Measurements from ENCODE around the gene NKD1. TPM values are rescaled to one million over a fixed set of nuclear protein-coding genes. Genes with fewer than 3 reads are reported as not detected.

Gene NKD1
- total RNA-seq, 2 experiments from 2014 or later: 0.04 to 0.06 TPM

GRCh38 chr16:50526249-50526648, 21.9 kb upstream of the NKD1 start:
- Histone ChIP-seq H2AFZ (ENCODE audit: low read length) (no peak overlapping the region), H3K4me3 (ENCODE audit: low read depth, low read length, poor library complexity, severe bottlenecking) (no peak overlapping the region), H3K9me2 (ENCODE audit: insufficient read depth, low read length) (no peaks in the 10 kb centered on the region), H3K36me3 (ENCODE audit: insufficient read depth, low read length) (no peaks in the 10 kb centered on the region), H3K4me1 (ENCODE audit: insufficient read depth, low read length, poor library complexity, severe bottlenecking) (no peaks in the 10 kb centered on the region), H3K27ac (ENCODE audit: low read depth, low read length, poor library complexity, severe bottlenecking) (no peak overlapping the region), H3K79me2 (ENCODE audit: insufficient read depth, low read depth, low read length) (no peaks in the 10 kb centered on the region), H3K4me2 (ENCODE audit: low read length) (no peak overlapping the region), H3K9me3 (ENCODE audit: low read length) (no peaks in the 10 kb centered on the region), H4K20me1 (ENCODE audit: insufficient read depth, low read length) (no peaks in the 10 kb centered on the region)
- intact Hi-C loops (cut with micrococcal nuclease; ENCODE audit: unreplicated experiment): no loop called here
- no TSS peak for BruUV-seq (replicated peaks)
- DNase-seq (ENCODE audit: low spot score): no peak
- ChIA-PET CTCF (ENCODE audit: unreplicated experiment) (no interaction called here), POLR2A (no interaction called here)
- TF ChIP-seq EZH2phosphoT487 (IDR thresholded peaks at IDR 0.05; ENCODE audit: borderline replicate concordance, low read depth, low read length): no peak
- no peak for TF ChIP-seq CTCF (conservative IDR thresholded peaks at IDR 0.05; ENCODE audit: low read length)

- CTCF ChIA-PET (ENCODE audit: unreplicated experiment): no interaction called here
Measured at GRCh38 chr16:50526796-50527195, 21.4 kb upstream of the NKD1 start.

GRCh38 chr16:50528820-50529219, 19.4 kb upstream of the NKD1 start:
- Histone ChIP-seq H3K9me3 (ENCODE audit: low read length) (no peaks in the 10 kb centered on the region), H3K4me1 (ENCODE audit: insufficient read depth, low read length, poor library complexity, severe bottlenecking) (no peaks in the 10 kb centered on the region), H3K36me3 (ENCODE audit: insufficient read depth, low read length) (no peaks in the 10 kb centered on the region), H3K9me2 (ENCODE audit: insufficient read depth, low read length) (no peaks in the 10 kb centered on the region), H3K4me3 (ENCODE audit: low read depth, low read length, poor library complexity, severe bottlenecking) (no peak overlapping the region), H4K20me1 (ENCODE audit: insufficient read depth, low read length) (no peaks in the 10 kb centered on the region), H3K27ac (ENCODE audit: low read depth, low read length, poor library complexity, severe bottlenecking) (no peak overlapping the region), H3K4me2 (ENCODE audit: low read length) (no peak overlapping the region), H3K79me2 (ENCODE audit: insufficient read depth, low read depth, low read length) (no peaks in the 10 kb centered on the region), H2AFZ (ENCODE audit: low read length) (no peak overlapping the region)
- POLR2A ChIA-PET: no interaction called here
- CTCF ChIA-PET (ENCODE audit: unreplicated experiment): interaction anchor here (0.6 kb wide), 1 partner anchor 22 kb away, joined by 3 read pairs; no protein-coding TSS in a partner anchor
- BruUV-seq (replicated peaks): no TSS peak
- no peak for DNase-seq (ENCODE audit: low spot score)
- intact Hi-C loops (cut with micrococcal nuclease; ENCODE audit: unreplicated experiment): no loop called here
- TF ChIP-seq CTCF (conservative IDR thresholded peaks at IDR 0.05; ENCODE audit: low read length) (no peak), EZH2phosphoT487 (IDR thresholded peaks at IDR 0.05; ENCODE audit: borderline replicate concordance, low read depth, low read length) (no peak)

More at GRCh38 chr16:50526796-50527195, 21.4 kb upstream of the NKD1 start:
- DNase-seq (ENCODE audit: low spot score): no peak
- H2AFZ ChIP-seq (ENCODE audit: low read length): no peak overlapping the region
- no peaks in the 10 kb centered on the region for H3K9me3 ChIP-seq (ENCODE audit: low read length)
- intact Hi-C loops (cut with micrococcal nuclease; ENCODE audit: unreplicated experiment): no loop called here
- H3K36me3 ChIP-seq (ENCODE audit: insufficient read depth, low read length): no peaks in the 10 kb centered on the region
- TF ChIP-seq EZH2phosphoT487 (IDR thresholded peaks at IDR 0.05; ENCODE audit: borderline replicate concordance, low read depth, low read length): no peak
- TF ChIP-seq CTCF (conservative IDR thresholded peaks at IDR 0.05; ENCODE audit: low read length): no peak
- no peaks in the 10 kb centered on the region for H3K79me2 ChIP-seq (ENCODE audit: insufficient read depth, low read depth, low read length)
- H4K20me1 ChIP-seq (ENCODE audit: insufficient read depth, low read length): no peaks in the 10 kb centered on the region
- no peak overlapping the region for H3K27ac ChIP-seq (ENCODE audit: low read depth, low read length, poor library complexity, severe bottlenecking)
- no peak overlapping the region for H3K4me3 ChIP-seq (ENCODE audit: low read depth, low read length, poor library complexity, severe bottlenecking)
- no peak overlapping the region for H3K4me2 ChIP-seq (ENCODE audit: low read length)
- POLR2A ChIA-PET: no interaction called here
- no peaks in the 10 kb centered on the region for H3K4me1 ChIP-seq (ENCODE audit: insufficient read depth, low read length, poor library complexity, severe bottlenecking)
- no peaks in the 10 kb centered on the region for H3K9me2 ChIP-seq (ENCODE audit: insufficient read depth, low read length)
- no TSS peak for BruUV-seq (replicated peaks)
